Mucosa of gallbladder (tissue), 1 donor: ENCODE measurements around the gene GPR158. TPM values are rescaled to one million over a fixed set of nuclear protein-coding genes. Genes with fewer than 3 reads are reported as not detected.

ENCODE experiments used
- DNase-seq: peaks from one replicate; pipeline ENCODE4 v3.0.0-alpha.2; 2020; ENCODE audit warnings: low spot score
- total RNA-seq: library from RNA; stranded (reverse); gene quantifications from one replicate; pipeline ENCODE4 v1.2.1, GENCODE V29; 2021
- donor health status: DM: no; HTN: no; CAD: no.

Gene GPR158
- total RNA-seq, 1 donor from 2014 or later = 0.09 TPM

DNA sequence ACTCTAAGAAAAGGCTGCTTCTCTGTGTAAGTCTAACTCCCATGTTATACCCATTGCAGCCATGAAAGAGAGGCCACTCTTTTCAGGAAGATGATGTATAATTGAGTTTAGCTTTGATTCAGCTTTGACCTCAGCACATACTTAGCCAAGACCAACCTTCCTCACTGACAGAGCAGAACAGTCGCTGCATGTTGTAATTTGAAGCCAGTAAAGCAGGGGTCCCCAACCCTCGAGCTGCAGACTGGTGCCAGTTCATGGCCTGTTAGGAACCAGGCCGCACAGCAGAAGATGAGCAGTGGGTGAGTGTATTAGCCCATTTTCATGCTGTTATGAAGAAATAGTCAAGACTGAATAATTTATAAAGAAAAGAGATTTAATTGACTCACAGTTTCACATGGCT, 223.9 kb downstream of the GPR158 start:
- no peak for DNase-seq

GRCh38 chr10:25405871-25406270, 231.1 kb downstream of the GPR158 start:
- no peak for DNase-seq

- DNase-seq = no peak
These were observed 242.8 kb downstream of the GPR158 start for GRCh38 chr10:25417611-25418010.

DNA sequence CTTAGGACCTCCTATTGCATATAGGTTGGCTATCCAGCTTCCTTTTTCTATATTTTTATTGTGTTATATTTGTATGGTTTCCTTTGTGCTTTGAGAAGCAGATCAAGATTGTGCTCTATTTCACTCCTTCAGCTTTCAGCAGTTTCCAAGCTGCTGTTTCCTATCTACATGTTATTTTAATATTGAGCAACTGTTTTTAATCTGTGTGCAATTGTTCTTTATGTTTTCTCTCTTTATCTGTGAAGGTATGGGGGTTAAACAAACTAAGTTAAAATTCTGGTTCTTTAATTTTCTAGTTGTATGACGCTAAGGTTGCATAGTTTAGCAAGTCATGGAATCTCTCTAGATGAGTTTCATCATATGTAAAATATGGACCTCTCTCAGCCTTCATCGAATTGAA, 251.0 kb downstream of the GPR158 start:
- DNase-seq = no peak

DNA sequence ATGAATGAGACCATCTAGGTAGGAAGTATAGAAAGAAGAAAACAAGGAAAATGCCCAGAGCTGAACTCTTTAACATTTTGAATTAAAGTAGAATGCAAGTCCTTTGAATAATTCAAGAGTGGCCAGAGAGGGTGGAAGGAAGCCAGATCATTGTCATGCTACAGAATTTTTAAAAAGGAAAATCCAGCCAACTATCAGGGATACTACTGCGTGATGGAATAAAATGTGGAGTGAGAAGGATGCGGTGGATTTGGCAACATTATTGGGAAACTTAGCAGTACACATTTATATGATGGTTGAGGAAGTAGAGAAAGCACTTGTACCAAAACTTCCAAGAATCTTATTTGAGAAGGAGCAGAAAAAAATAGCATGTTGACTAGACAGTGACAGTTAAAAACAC, 261.6 kb downstream of the GPR158 start:
- DNase-seq = no peak

GRCh38 chr10:25441270-25441669, 266.5 kb downstream of the GPR158 start:
- DNase-seq = no peak

DNA sequence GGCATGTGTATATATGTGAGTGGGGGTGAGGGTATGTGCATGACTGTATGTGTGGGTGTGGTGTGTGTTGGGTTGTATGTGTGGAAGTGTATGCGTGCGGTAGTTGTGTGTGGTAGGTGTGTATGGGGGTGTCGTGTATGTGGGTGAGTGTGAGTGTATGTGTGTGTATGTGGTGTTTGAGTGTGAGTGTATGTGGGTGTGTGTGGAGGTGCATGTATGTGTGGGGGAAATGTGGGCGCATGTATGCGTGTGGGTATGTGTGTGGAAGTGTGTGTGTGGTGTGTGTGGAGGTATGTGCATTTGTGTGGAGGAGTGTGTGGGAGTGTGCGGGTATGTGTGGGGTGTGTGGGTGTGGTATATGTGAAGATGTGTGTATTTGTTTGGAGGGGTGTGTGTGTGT, 269.5 kb downstream of the GPR158 start:
- DNase-seq = no peak

GRCh38 chr10:25451401-25451800, 276.6 kb downstream of the GPR158 start:
- no peak for DNase-seq

- DNase-seq = no peak
These were observed 278.8 kb downstream of the GPR158 start for GRCh38 chr10:25453619-25454018.

DNA sequence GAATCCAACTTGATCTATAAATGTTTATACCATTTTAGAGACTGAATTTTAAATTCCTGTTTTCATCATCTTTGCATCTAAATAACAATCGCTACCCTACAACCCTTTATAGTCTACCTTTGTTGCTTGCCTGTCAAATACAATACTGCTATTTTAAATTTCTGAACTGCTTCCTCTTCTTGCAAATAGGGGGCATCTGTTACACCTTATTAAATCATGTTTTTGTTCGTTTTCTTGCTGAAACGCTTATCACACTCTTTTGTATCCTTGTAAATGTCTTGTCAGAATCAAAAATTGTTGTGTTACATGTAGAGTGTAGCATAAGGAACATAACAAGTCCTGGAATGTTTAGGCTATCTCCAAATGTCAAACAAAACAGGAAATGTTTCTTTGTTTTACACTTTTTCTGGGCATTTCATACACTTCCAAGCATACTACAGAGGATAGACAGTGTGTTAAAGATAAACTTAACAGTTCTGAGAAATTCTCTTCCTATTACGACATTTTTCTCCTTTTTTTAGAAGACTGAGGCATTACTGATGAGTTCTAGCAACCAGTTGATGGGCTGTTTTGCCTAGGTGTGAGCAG, 281.3 kb downstream of the GPR158 start:
- DNase-seq = no peak

- DNase-seq = no peak
These were observed 282.8 kb downstream of the GPR158 start for GRCh38 chr10:25457552-25457951.

- DNase-seq = no peak
These were observed 291.0 kb downstream of the GPR158 start for GRCh38 chr10:25465582-25466372.

DNA sequence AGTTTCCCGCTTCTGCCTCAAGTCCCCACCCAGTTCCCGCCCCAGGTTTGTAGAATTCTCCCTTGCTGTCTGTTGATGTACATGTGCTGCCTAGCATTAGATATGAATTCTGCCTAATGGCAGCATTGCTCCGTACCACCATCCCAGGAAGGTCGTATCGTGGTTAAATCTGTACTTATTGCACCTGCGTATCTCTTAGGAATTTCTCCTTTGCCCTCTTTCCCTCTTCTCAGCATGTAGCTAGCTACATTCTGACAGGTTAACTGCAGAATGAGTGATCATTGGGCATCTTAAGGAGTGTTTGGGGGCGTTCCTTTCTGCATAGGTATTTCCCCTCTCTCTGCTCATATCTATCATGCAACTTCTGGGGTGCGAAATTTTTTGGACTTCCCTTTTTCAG, 293.1 kb downstream of the GPR158 start:
- no peak for DNase-seq

DNA sequence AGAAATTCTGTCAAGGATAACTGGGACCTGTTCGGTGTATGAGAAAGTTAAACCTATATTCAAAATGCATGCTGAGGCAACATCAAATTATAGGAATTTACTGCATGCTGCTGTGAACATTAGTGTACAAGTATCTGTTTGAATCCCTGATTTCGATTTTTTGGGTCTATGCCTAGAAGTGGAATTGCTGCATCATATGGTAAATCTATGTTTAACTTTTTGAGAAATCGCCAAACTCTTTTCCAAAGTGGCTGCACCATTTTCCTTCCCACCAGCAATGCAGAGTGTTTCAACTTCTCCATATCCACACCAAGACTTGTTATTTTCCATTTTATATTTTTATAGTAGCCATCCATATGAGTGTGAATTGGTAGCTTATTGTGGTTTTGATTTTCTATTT, 306.7 kb downstream of the GPR158 start:
- DNase-seq = no peak

DNA sequence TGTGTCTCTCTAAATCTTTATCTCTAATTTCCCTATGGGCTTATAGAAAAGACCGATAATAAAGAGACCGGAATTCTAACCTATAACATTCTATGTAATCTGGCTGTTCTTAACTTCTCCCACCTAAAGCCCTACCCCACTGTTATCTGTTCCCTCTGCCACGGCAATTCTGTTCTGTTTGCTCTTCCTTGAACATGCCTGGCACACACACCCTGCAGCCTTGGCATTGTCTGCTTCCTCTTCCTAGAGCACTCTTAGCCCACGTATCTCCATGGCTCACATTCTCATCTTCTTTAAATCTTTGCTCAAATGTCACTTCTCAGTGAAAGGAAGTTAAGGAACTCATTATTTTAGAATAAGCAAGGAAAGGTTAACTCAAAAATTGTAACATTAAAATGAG, 309.2 kb downstream of the GPR158 start:
- no peak for DNase-seq

DNA sequence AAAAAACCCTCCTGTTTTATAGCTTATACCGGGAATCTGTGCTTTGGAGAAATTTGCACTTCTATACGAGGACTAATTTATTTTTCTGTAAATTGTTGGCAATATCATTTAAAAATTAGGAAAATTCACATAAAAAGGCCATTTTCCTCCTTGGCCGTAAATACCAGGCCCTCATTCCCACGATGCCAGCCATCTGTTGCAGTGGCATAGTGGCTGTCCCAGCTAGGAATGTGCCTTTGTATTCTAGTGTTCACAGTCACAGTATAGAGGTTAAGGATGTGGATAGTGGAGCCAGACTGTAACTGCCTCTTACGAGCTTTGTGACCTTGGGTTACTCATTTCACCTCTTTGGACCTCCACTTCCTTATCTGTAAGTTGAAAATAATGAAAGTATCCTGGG, 312.5 kb downstream of the GPR158 start:
- no peak for DNase-seq

DNA sequence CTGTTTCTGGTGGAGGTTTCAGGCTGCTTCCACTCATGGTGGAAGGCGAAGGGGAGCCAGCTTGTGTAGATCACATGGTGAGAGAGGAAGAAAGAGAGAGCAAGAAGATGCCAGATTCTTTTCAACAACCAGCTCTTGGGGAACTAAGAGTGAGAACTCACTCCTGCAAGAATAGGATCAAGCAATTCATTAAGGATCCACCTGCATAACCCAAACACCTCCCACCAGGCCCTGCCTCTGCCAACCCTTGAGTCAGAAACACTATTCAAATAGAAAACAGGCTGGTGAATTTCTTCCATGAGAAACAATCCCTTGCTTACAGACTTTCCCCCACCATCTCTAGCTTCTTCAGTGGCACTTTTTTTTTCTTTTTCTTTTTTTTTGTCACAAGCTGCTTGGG, 317.2 kb downstream of the GPR158 start:
- DNase-seq = no peak

DNA sequence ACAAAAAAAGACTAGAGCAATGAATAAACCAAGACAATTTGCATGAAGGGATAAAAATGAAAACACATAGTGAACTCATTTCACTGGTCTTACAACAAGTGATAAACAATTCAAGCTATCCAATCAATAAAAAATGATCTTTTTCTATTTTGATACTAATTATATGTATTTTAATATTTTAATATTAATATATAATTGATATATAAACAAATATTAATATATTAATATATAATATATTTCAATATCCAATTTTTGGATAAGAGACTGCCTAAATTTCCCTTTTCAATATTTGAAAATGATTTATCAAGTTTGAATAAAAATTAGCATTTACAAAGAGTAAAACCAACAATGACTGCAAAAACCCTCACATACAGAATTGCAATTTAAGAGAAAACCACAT, 317.9 kb downstream of the GPR158 start:
- no peak for DNase-seq

DNA sequence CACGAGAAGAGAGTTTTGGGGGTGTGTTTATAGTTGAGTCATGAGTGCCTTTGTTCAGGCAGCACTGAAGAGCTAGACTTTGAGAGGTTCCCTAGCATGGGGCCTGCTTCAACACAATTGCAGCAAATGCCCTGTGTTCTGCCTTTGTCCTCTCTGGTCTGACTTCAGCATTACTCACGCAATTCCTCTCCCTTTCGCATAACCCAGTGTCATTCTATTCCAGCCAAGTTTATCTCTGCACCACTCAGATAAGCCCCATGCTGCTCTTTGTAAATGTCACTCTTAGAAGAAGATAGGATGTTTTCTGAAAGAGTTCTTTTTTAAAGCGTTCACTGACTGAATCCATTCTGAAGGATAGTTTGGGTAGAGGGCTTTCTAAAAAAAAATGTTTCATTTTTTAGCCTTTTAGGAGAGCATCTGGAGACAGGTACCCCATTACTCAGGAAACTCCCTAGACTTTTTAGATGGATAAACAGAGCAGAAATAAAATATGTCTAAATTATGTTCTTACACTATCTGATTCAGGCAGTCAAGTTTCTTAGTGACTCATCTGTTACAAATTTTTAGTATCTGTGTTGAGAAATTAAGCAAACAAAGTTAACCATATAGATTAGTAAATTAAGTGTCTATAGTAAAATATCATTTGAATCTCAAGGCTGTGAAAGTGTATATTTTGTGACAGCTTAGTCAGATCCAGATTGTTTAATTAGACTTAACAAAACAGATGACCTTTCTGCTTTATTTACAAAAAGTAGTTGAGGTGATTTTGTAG, 318.5 kb downstream of the GPR158 start:
- no peak for DNase-seq

DNA sequence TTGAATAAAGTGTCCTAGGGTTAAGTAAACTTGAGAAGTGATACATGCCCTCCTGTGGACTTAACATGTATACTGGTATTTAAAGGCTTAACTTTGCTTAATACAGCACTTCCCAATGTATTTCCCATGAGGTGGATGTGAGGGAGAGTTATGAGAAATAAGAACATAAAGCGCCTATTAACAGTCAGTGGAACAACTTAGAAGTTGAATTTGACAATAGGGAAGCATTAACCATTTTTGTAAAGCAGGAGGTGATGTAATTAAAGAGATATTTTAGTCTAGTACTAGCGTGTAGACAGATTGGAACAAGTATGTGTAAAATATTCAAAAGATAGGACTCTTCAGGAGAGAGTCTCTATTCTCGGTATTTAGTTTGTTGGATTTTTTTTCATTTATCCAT, 322.4 kb downstream of the GPR158 start:
- DNase-seq = no peak

DNA sequence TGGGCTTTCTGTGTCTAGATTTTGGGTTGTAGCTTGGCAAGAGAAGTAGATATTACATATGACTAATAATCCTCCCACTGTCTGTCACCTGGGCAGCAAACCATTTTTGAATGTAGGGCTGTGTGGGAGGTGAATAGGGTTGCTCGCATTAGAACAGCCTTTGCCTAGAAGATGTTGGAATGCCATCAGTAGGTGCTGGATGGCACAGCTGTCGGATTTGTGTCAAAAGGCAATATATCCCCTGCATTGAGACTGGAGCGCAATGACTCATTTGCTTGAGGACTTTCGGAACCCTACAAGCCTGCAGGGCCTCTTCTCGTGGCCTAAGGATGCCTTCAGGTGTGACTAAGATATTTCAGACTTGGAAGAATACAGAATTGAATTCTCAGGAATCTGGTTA, 323.8 kb downstream of the GPR158 start:
- no peak for DNase-seq

DNA sequence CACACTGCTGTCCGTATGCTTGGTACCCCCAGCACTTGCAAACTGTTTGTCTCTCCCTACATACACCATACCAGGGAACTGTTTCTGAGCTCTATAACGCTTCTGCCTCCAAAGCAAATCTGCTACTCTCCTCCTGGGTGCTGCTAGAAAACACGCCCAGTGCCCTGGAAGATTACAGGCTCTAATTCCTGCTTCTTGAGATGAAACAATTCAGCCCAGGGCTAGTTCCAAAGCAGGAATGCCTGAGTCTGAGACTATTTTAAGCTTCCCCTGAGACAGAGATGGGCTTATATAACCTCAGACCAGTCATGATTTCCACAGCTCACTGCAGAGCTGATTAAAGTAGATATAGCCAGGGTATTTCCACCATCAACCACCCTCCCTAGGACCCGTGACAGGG, 327.1 kb downstream of the GPR158 start:
- DNase-seq = no peak

DNA sequence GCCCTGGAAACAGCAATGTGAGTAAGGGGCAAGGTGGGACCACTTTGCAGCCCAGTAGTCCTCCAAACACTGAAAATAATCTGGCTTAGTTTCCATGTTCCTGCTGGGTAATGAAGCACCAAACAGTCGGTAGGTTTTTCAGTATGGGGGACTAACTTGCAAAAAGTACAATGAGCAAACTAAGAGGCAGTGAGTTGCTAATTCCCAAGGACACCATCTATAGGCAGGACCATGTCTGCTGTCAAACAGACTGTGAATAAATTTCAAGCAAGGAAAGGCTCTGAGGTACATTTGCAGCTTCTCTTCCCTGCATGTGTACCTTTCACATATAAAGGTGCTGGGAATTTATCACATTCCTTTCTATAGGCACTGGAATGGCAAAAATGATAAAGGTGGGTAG, 327.7 kb downstream of the GPR158 start:
- no peak for DNase-seq
